ENCODE data around the gene DNAH6. TPM values are rescaled to one million over a fixed set of nuclear protein-coding genes. Genes with fewer than 3 reads are reported as not detected.

The DNAH6 gene
- total RNA-seq, 1 experiment from 2014 or later = 1.6 TPM

DNA sequence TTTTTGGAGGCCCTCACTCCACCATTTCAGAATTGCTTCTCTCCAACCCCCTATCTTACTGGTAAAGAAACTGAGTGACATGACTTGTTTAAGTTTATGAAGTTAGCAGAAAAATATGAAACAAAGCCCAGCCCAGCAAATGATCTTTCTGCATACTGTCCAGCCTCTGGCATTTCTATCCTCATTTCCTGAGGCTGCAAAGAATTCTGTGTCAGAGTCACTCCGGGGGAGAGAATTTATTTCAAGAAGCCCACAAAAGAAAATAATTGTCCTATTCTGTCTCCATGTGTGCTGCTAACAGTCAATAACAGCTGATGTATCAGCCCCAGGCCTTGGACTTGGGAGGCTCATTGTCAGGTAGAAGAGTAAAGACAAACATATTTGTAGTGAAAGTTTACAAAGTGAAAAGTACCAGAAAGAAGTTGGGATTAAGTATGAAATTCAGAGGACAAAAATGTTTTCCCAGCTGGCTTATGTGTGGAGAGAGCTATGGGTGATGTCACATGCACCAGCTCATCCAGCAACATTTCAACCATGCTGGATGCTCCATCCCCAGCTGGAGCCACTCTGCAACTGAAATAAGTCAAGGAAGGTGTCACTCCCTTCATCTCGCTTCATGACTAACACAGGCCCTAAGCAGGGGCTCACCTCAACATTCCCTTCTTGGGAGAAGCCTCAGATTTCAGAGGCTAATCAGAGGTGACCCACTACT, 322.3 kb downstream of the DNAH6 start:
- Histone ChIP-seq H3K4me1 (ENCODE audit: control insufficient read depth in 1 of 2, insufficient read depth in 2 of 2, low read length in 2 of 2) (peaks cover 0 to 9% of the 10 kb centered on the region in 2 experiments; a peak in 2 of 4 replicates), H3K9me3 (ENCODE audit: control insufficient read depth in 1 of 2, insufficient read depth in 1 of 2, low read depth in 1 of 2, low read length in 2 of 2) (0 out of 4 replicates have a peak, but pooled peaks cover 0 to 6% of the 10 kb centered on the region in 2 experiments), H3K27ac (ENCODE audit: low read depth, low read length) (no peak overlapping the region), H3K4me3 (replicated peaks in 1 of 2; ENCODE audit: low read depth in 1 of 2, low read length in 2 of 2) (no peak overlapping the region), H3K9ac (ENCODE audit: low read length) (no peak overlapping the region), H3K4me2 (ENCODE audit: low read length) (no peak overlapping the region), H3K79me2 (ENCODE audit: insufficient read depth, low read length) (no peaks in the 10 kb centered on the region), H3K27me3 (ENCODE audit: insufficient read depth, low read length) (no peaks in the 10 kb centered on the region), H2AFZ (ENCODE audit: low read depth, low read length, poor library complexity, severe bottlenecking) (no peak overlapping the region), H4K20me1 (ENCODE audit: insufficient read depth) (no peaks in the 10 kb centered on the region), H3K36me3 (ENCODE audit: control insufficient read depth in 1 of 2, insufficient read depth in 2 of 2, low read length in 2 of 2) (no peaks in the 10 kb centered on the region), H3K9me2 (ENCODE audit: insufficient read depth) (no peaks in the 10 kb centered on the region)
- no TSS peak for BruUV-seq (replicated peaks)
- ChIA-PET CTCF (no interaction called here), RAD21 (ENCODE audit: low non-redundant PET in 1 of 2, low total read pairs in 2 of 2, uncharacterized antibody in 2 of 2, unreplicated experiment in 2 of 2) (no interaction called here), POLR2A (no interaction called here)
- intact Hi-C loops (cut with micrococcal nuclease) = no loop called here
- DNase-seq (ENCODE audit: low read depth, low spot score) (no peak), ATAC-seq (no peak)
- TF ChIP-seq, protein P1, sequence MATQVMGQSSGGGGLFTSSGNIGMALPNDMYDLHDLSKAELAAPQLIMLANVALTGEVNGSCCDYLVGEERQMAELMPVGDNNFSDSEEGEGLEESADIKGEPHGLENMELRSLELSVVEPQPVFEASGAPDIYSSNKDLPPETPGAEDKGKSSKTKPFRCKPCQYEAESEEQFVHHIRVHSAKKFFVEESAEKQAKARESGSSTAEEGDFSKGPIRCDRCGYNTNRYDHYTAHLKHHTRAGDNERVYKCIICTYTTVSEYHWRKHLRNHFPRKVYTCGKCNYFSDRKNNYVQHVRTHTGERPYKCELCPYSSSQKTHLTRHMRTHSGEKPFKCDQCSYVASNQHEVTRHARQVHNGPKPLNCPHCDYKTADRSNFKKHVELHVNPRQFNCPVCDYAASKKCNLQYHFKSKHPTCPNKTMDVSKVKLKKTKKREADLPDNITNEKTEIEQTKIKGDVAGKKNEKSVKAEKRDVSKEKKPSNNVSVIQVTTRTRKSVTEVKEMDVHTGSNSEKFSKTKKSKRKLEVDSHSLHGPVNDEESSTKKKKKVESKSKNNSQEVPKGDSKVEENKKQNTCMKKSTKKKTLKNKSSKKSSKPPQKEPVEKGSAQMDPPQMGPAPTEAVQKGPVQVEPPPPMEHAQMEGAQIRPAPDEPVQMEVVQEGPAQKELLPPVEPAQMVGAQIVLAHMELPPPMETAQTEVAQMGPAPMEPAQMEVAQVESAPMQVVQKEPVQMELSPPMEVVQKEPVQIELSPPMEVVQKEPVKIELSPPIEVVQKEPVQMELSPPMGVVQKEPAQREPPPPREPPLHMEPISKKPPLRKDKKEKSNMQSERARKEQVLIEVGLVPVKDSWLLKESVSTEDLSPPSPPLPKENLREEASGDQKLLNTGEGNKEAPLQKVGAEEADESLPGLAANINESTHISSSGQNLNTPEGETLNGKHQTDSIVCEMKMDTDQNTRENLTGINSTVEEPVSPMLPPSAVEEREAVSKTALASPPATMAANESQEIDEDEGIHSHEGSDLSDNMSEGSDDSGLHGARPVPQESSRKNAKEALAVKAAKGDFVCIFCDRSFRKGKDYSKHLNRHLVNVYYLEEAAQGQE (IDR thresholded peaks at IDR 0.05; ENCODE audit: low read depth) = no peak
- TF ChIP-seq POLR2AphosphoS5 (IDR thresholded peaks at IDR 0.05; ENCODE audit: low read depth, low read length) = no peak
- TF ChIP-seq EGR1 (IDR thresholded peaks at IDR 0.05; ENCODE audit: low read depth) = no peak
- TF ChIP-seq, protein P2, sequence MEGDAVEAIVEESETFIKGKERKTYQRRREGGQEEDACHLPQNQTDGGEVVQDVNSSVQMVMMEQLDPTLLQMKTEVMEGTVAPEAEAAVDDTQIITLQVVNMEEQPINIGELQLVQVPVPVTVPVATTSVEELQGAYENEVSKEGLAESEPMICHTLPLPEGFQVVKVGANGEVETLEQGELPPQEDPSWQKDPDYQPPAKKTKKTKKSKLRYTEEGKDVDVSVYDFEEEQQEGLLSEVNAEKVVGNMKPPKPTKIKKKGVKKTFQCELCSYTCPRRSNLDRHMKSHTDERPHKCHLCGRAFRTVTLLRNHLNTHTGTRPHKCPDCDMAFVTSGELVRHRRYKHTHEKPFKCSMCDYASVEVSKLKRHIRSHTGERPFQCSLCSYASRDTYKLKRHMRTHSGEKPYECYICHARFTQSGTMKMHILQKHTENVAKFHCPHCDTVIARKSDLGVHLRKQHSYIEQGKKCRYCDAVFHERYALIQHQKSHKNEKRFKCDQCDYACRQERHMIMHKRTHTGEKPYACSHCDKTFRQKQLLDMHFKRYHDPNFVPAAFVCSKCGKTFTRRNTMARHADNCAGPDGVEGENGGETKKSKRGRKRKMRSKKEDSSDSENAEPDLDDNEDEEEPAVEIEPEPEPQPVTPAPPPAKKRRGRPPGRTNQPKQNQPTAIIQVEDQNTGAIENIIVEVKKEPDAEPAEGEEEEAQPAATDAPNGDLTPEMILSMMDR (IDR thresholded peaks at IDR 0.05 in 2 of 3, conservative IDR thresholded peaks at IDR 0.05 in 1 of 3; ENCODE audit: borderline replicate concordance in 1 of 3, insufficient read depth in 1 of 3, low read depth in 2 of 3, low read length in 2 of 3) = no peak
- TF ChIP-seq EZH2phosphoT487 (IDR thresholded peaks at IDR 0.05; ENCODE audit: borderline replicate concordance) = no peak
